AML-193 (cell line): ENCODE data around the gene ADK.

Experiments used
- DNase-seq, 2 experiments: peaks; one replicate each; lab custom pipeline; 2025; lab: John Stamatoyannopoulos, UW

The ADK gene

DNA sequence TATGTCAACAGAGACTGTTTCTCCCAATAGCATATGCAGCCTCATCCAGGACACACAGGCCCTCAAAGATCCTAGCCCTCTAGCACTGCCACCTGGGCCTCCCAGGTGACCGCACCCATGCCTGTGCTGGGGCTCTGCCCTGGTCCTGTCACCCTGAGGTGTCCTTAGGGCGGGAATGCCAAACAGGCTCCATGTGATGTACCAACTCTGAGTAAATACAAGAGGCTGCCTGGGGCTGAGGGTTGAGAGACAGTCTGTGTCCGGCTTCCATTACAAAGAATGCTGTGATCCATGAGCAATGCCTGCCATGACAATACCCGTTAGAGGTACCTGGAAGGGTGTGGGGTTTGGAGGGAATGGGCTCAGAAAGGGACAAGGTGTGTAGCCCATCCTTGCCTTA is 592.4 kb downstream of the ADK start:
- no peak for DNase-seq

DNA sequence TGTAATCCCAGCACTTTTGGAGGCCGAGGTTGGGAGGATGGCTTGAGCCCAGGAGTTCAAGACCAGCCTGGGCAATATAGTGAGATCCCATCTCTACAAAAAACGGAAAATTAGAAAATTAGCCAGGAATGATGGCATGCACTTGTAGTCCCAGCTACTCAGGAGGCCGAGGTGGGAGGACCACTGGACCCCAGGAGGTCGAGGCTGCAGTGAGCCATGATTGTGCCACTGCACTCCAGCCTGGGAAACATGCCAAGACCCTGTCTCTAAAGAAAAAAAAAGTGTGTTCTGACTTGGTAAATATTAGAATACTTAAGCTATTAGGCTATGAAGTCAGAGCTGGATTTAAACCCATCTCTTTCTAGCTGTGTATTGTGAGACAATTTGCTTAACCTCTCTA is 594.4 kb downstream of the ADK start:
- DNase-seq: no peak

GRCh38 chr10:74746813-74747212 is 595.8 kb downstream of the ADK start:
- no peak for DNase-seq

GRCh38 chr10:74748468-74749031 is 597.5 kb downstream of the ADK start:
- no peak for DNase-seq

DNA sequence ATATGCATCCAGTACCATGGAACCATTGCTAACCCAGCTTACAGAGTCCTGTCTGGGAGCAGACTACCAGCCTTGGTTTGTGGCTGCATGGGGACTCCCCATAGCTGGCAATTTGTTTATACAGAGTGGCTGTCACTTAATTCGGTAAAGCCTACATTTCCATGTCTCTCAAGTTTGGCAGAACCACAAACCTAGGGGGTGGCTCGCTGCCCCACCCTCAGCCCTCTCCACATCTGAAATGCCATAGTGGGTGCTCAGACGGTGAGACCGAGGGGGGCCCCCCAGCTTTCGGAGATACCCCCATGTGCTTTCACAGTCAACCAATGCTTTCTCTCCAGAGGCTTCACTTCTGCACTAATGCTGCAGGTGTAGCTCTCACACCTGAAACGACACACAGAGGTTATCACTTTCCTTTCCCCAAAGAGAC is 599.8 kb downstream of the ADK start:
- no peak for DNase-seq

- no peak for DNase-seq
These were observed 601.5 kb downstream of the ADK start for GRCh38 chr10:74752371-74753040.

DNA sequence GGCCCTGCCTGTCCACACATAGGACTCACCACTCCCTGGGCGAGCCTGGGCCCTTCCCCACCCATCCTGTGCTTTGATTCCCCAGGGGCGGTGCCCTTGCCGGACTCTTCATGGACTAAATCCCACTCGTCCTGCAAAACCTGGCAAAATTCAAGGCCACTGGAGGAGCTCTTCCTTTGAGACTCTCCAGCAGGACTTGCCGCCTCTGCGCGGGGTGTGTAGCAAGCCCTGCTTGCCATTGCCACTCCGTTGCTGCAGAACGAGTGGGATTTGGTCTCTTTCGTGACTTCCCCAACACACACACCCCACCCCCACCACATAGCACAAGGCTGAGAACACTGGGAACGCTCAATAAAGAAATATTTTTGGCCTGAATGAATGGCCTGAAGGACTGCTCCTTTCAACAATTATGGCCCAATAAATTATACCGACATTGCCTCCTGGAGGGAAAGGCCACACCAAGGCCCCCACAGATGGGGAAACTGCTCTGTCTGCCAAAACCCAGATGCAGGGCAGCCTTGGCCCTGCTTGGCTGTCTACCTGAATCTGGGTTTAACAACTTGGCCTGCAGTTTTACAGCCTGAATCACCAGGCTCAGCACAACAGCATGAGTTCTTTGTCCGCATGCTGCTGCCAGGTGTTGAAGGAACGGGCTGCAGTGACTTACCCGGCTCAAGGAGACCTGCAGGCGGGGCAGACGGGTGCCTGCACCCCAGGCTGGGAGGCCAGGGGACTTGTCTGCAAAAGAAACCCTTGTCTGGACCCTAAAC is 602.6 kb downstream of the ADK start:
- no peak for DNase-seq

DNA sequence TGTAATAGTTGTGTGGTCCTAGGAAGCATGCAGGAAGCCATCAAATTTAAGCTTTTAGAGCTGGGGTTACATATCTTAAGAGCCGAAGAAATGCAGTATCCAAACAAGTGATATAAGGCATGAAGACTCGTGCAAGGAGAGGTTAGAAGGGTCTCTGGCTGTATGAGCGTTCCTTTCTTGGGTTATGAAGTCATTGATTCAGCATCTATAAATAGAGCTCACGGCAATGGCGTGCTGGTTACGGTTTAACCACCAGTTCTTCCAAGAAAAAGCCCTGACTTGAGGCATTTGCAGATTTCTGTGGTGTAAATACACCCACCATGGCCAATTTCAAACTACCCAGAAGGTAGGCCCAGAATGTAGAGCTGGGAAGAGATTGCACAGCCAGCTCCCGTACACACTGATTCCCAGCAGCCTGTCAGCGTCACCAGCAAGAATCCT is 603.4 kb downstream of the ADK start:
- DNase-seq: no peak

GRCh38 chr10:74755273-74755672 is 604.3 kb downstream of the ADK start:
- DNase-seq: peak in 1 of 2 experiments; percentile 8
